HTR-8/SVneo (cell line): ENCODE results near the gene NR4A1.
"Not testable (repeated sequence)": the region's sequence is repeated elsewhere in the genome, so short reads cannot be mapped to it uniquely, and the experiment has no call there.

Experiments used
- DNase-seq: peaks from one replicate; pipeline ENCODE4 v3.0.0; 2011; ENCODE audit warnings: low spot score, mixed read lengths; ENCODE audit not compliant: insufficient read length
- FAIRE-seq: peaks from 2 replicates; lab custom pipeline; 2011; peaks lifted over from hg19 to GRCh38; lab: Jason Lieb, UNC

The NR4A1 gene

GRCh38 chr12:52087961-52088820, 36.9 kb downstream of the NR4A1 start:
- no peak for FAIRE-seq
- no peak for DNase-seq

- no peak for FAIRE-seq
Observed at GRCh38 chr12:52089491-52089890, 38.2 kb downstream of the NR4A1 start.

DNA sequence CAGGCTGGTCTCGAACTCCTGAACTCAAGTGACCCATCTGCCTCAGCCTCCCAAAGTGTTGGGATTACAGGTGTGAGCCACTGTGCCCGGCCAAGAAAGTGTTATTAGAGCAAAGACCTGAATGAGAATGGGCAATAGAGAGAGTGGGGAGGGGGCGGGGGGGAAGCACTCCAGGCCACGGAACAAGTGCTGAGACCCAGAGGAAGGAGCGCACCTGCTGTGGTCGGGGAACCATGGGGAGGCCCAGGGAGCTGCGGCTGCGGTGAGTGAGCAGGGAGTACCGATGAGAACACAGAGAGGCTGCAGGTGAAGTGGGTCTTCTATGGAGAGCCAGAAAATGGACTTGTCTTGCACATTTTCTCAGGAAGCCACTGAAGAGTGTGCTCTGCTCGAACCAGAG, 39.0 kb downstream of the NR4A1 start:
- DNase-seq (no peak), FAIRE-seq (no peak)

More at GRCh38 chr12:52089491-52089890, 38.2 kb downstream of the NR4A1 start:
- no peak for DNase-seq

- DNase-seq (no peak), FAIRE-seq (no peak)
Observed at GRCh38 chr12:52091061-52091460, 39.8 kb downstream of the NR4A1 start.

DNA sequence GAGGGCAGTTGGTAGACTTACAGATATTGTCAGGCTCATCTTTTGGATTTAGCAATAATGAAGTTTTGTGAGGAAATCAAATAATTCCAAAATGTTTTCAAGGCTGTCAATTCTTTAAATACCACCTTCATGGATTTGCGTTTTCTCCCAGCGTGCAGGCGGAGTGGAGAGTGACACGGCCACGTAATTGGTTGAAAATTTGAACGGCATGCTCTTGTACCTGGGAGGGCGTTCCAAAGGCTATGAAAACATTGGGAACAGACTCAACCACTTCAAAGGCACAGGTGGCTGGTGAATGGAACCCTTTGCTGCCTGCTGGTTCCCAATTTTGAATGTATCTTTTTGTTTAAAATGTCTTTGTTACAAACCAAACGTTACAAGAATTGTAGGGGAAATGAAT, 40.6 kb downstream of the NR4A1 start:
- no peak for DNase-seq

GRCh38 chr12:52093346-52093745, 42.1 kb downstream of the NR4A1 start:
- FAIRE-seq (no peak), DNase-seq (no peak)

More for the DNA sequence above, 40.6 kb downstream of the NR4A1 start:
- FAIRE-seq = no peak

- FAIRE-seq = no peak
Observed at GRCh38 chr12:52096332-52097044, 45.2 kb downstream of the NR4A1 start.

DNA sequence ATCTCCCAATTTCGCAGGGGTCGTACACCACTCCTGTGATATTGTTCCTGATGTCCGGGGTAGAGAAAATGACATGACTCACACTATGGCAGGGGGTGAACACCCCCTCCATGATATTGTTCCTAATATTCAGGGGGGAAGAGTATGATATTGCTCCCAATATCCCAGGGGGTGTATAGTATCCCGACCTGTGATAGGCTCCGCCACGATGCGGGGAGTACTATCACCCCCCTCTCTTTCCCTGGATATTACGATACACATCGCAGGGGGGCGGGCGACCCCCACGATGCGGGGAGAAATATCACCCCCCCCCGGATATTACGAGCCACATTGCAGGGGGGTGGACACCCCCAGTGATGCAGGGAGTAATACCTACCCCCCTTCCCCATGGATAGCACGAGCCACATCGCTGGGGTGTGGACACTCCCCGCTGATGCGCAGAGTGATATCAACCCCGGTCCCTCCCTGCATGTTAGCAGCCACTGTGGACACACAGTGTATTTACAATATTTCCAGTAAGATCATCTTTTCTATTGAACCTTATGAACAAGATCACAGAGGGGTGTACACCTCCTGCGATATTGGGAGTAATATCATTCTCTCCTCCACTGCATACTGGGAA, 45.9 kb downstream of the NR4A1 start:
- DNase-seq (no peak), FAIRE-seq (no peak)

More at GRCh38 chr12:52096332-52097044, 45.2 kb downstream of the NR4A1 start:
- no peak for DNase-seq

DNA sequence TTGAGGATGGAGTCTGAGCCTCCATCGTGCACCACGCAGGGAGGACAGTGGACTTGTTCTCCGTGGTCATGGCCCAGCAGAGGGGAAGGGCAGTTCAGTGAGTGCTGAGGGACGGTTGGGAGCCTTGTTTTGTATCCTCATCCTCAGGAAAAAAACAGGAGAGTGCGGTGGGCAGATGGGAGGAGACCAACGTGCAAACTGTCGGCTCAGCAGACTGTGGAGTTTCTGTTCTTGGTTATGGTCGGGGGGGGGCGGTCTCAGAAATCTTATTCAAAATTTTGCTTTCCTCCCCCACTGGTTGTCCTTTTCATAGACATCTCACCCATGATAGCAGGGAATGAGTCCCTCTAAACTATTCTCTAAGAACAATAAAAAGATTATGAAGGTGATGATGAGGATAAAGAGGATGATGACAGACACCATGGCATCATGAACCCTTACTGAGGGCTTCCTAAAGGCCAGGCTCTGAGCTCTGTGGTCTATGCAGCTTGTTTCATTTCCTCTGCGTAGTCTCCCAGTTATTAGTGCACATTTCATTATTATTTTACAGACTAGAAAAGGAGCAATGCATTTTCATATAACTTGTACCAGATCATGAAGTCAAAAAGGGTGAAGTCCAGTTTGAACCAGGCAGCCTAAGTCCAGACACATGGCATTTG, 53.3 kb downstream of the NR4A1 start:
- FAIRE-seq, DNase-seq: not testable (repeated sequence)
